Endothelial cell of umbilical vein (primary cell): ENCODE data around the gene PNPLA1. TPM values are rescaled to one million over a fixed set of nuclear protein-coding genes. Genes with fewer than 3 reads are reported as not detected.

Experiments
- BruUV-seq: library from RNA; stranded (reverse); fragments of 400-500 nt; replicated peaks from 2 replicates; lab custom pipeline; 2021; lab: Mats Ljungman, UMichigan
- CTCF ChIA-PET: fragments of 300-600, 350-600 bp; sonication (Branson Sonifier 250); formaldehyde crosslinking; loops from one replicate; lab custom pipeline; 2021; ENCODE audit warnings: antibody characterized with exemption, inconsistent platforms; lab: Charles Lee
- POLR2A ChIA-PET: fragments of 300-600, 350-600 bp; sonication (Branson Sonifier 250); formaldehyde crosslinking; loops from one replicate; lab custom pipeline; 2021; ENCODE audit warnings: antibody characterized with exemption, inconsistent platforms; lab: Charles Lee
- DNase-seq: peaks from one replicate; pipeline ENCODE4 v3.0.0-alpha.2; 2011; ENCODE audit warnings: low read depth, low spot score
- FAIRE-seq: peaks from 2 replicates; lab custom pipeline; 2011; peaks lifted over from hg19 to GRCh38; lab: Jason Lieb, UNC
- H2AFZ ChIP-seq: 2 replicates; pipeline ENCODE4 v1.6.0; 2012; ENCODE audit warnings: low read depth, low read length, control low read depth, inconsistent platforms
- H3K27ac ChIP-seq: 2 replicates; pipeline ENCODE4 v1.5.1; 2011; ENCODE audit warnings: low read depth, mild to moderate bottlenecking, control low read depth, low read length, moderate library complexity; ENCODE audit not compliant: insufficient read depth
- H3K27me3 ChIP-seq, 2 experiments: 2 replicates each; pipeline versions ENCODE4 v1.6.0 to v1.6.1; 2011; ENCODE audit warnings: low read length in 2 of 2, mixed read lengths in 1 of 2; ENCODE audit not compliant: control insufficient read depth in 2 of 2, insufficient read depth in 2 of 2
- H3K36me3 ChIP-seq, 2 experiments: 2 replicates in 1 of 2; 3 replicates in 1 of 2; pipeline ENCODE4 v1.5.1; 2011; ENCODE audit warnings: low read length in 2 of 2, mild to moderate bottlenecking in 1 of 2, moderate library complexity in 1 of 2; ENCODE audit not compliant: control insufficient read depth in 2 of 2, insufficient read depth in 2 of 2; ENCODE audit errors: extremely low read depth in 1 of 2
- H3K4me1 ChIP-seq: 3 replicates; pipeline ENCODE4 v1.5.1; 2011; ENCODE audit warnings: mild to moderate bottlenecking, low read length; ENCODE audit not compliant: control insufficient read depth, insufficient read depth; ENCODE audit errors: extremely low read depth
- H3K4me2 ChIP-seq: 2 replicates; pipeline ENCODE4 v1.6.1; 2011; ENCODE audit warnings: low read length, control low read depth, mixed read lengths; ENCODE audit not compliant: insufficient read depth
- H3K4me3 ChIP-seq, 3 experiments: fragments of 200-600 bp in 1 of 3; sonication (generic), shearing (Covaris generic) in 1 of 3; replicated peaks in 1 of 3; 2 replicates each; pipeline ENCODE4 v1.5.1; 2011 to 2016; ENCODE audit warnings: control low read depth in 3 of 3, low read length in 3 of 3, mild to moderate bottlenecking in 2 of 3, inconsistent platforms in 1 of 3, low read depth in 1 of 3, moderate library complexity in 1 of 3; ENCODE audit not compliant: insufficient read depth in 1 of 3
- H3K79me2 ChIP-seq: 2 replicates; pipeline ENCODE4 v1.6.0; 2012; ENCODE audit warnings: low read length, inconsistent platforms; ENCODE audit not compliant: control insufficient read depth, insufficient read depth
- H3K9ac ChIP-seq: replicated peaks from 2 replicates; pipeline ENCODE3; 2011; ENCODE audit warnings: low read length, control low read depth; ENCODE audit not compliant: insufficient read depth; ENCODE audit errors: extremely low read depth
- H3K9me1 ChIP-seq: replicated peaks from 3 replicates; pipeline ENCODE4 v1.6.0; 2011; ENCODE audit warnings: mild to moderate bottlenecking, low read length; ENCODE audit not compliant: control insufficient read depth, insufficient read depth; ENCODE audit errors: extremely low read depth
- H3K9me3 ChIP-seq: replicated peaks from 2 replicates; pipeline ENCODE4 v1.5.1; 2012; ENCODE audit warnings: low read length, inconsistent platforms; ENCODE audit not compliant: control insufficient read depth, insufficient read depth
- H4K20me1 ChIP-seq: replicated peaks from 2 replicates; pipeline ENCODE3; 2011; ENCODE audit warnings: mild to moderate bottlenecking, low read length; ENCODE audit not compliant: control insufficient read depth, insufficient read depth; ENCODE audit errors: extremely low read depth
- EZH2 ChIP-seq: IDR thresholded peaks from 2 replicates; pipeline ENCODE4 v1.6.1; 2012; ENCODE audit warnings: borderline replicate concordance, low read depth, mild to moderate bottlenecking, moderate library complexity, low read length, inconsistent platforms; ENCODE audit not compliant: severe bottlenecking
- FOS ChIP-seq: IDR thresholded peaks from 2 replicates; pipeline ENCODE4 v1.6.1; 2011; ENCODE audit warnings: mild to moderate bottlenecking, low read length, moderate library complexity, borderline replicate concordance; ENCODE audit not compliant: insufficient read depth
- GATA2 ChIP-seq: IDR thresholded peaks from 2 replicates; pipeline ENCODE4 v1.7.0; 2011; ENCODE audit warnings: low read depth, mild to moderate bottlenecking, moderate library complexity, mixed read lengths, low read length; ENCODE audit not compliant: insufficient read length, insufficient read depth
- JUN ChIP-seq: IDR thresholded peaks from 2 replicates; pipeline ENCODE4 v1.6.1; 2011; ENCODE audit warnings: borderline replicate concordance, low read depth; ENCODE audit not compliant: insufficient read length, insufficient read depth
- MAX ChIP-seq: IDR thresholded peaks from 2 replicates; pipeline ENCODE4 v1.6.1; 2011; ENCODE audit not compliant: insufficient read depth, insufficient read length
- MYC ChIP-seq: IDR thresholded peaks from one replicate; pipeline ENCODE4 v1.6.1; 2011; ENCODE audit warnings: mild to moderate bottlenecking, low read depth, low read length
- POLR2A ChIP-seq: IDR thresholded peaks from 2 replicates; pipeline ENCODE4 v1.6.1; 2012; ENCODE audit warnings: low read depth, mild to moderate bottlenecking, control low read depth, low read length
- POLR2AphosphoS5 ChIP-seq: IDR thresholded peaks from 2 replicates; pipeline ENCODE4 v1.6.1; 2012; ENCODE audit warnings: low read depth, mild to moderate bottlenecking, control low read depth, low read length, moderate library complexity; ENCODE audit not compliant: insufficient read depth
- dilution Hi-C: fragments of 300-500 bp; cut with MboI; formaldehyde crosslinking; loops from one replicate; pipeline ENCODE4 v1.15.0; 2019; ENCODE audit warnings: low sequenced_read_pairs; ENCODE audit not compliant: extremely low pct_ligation_motif_present
- intact Hi-C: fragments of 100-400 bp; cut with micrococcal nuclease; formaldehyde crosslinking; loops from one replicate; pipeline ENCODE4 v1.10.0; 2022
- polyA plus RNA-seq, 4 experiments: library from polyadenylated mRNA; depleted of rRNA in 3 of 4; stranded (reverse) in 3 of 4; unstranded in 1 of 4; fragments of >200 nt; gene quantifications; 2 replicates each; pipeline versions ENCODE4 v1.2.1 to v1.2.3, GENCODE V29; 2011 to 2012; ENCODE audit warnings: missing spikeins in 1 of 4
- total RNA-seq: library from RNA; stranded (reverse); gene quantifications from 2 replicates; pipeline ENCODE4 v1.2.3, GENCODE V29; 2021
- TF ChIP-seq, protein P1 (sequence below), 2 donors: IDR thresholded peaks; 1 replicate in 1 of 2; 2 replicates in 1 of 2; pipeline ENCODE4 v1.5.1; 2011; ENCODE audit warnings: low read length in 2 of 2, mild to moderate bottlenecking in 2 of 2, moderate library complexity in 2 of 2, control low read depth in 1 of 2, inconsistent platforms in 1 of 2, low read depth in 1 of 2; ENCODE audit not compliant: insufficient read depth in 1 of 2; ENCODE audit errors: extremely low read depth in 1 of 2

PNPLA1 gene
- total and polyA plus RNA-seq, 2 donors (not counting 3 experiments of a cell fraction or from before 2014, with no cell fraction given), result not detected

DNA sequence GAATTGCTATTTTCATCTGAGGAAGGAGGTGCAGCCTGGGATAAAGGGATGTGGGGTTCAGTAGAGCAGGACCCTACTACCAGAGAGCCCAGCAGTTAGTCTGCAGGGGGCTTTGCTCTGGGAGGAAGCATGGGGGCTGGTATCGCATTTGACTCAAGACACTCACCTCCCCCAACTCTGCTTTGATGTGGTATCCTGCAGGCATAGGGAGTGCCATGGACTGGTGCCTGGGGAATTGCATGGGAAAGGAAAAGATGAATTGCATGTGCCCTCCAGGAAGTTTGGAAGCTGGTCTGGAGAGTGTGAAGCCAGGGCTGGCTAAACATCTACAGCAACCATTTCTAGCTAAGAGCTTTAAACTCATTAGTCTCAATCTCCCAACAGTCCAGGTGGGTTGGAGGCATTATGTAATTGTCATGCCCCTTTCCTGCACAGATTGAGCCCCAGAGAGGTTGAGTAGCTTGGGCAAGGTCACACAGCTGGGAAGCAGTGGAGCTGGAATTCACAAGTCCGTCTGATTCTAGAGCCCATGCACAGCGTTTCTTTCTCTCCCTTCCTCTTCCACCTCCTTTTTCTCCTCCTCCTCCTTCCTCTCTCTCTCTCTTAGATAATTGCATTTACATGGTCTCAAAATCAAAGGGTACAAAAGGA, 26.2 kb upstream of the PNPLA1 start:
- BruUV-seq, result no TSS peak
- Histone ChIP-seq H3K9me3 (no peaks in the 10 kb centered on the region), H3K4me3 (no peak overlapping the region), H3K79me2 (no peaks in the 10 kb centered on the region), H3K4me1 (peaks cover 36% of the 10 kb centered on the region), H3K9me1 (no peaks in the 10 kb centered on the region), H3K27ac (no peak overlapping the region), H3K36me3 (no peaks in the 10 kb centered on the region), H2AFZ (no peak overlapping the region), H3K9ac (no peak overlapping the region), H3K4me2 (no peak overlapping the region), H4K20me1 (no peaks in the 10 kb centered on the region), H3K27me3 (no peaks in the 10 kb centered on the region)
- POLR2A ChIA-PET, result no interaction called here
- no peak for TF ChIP-seq MAX
- no peak for TF ChIP-seq POLR2AphosphoS5
- no peak for TF ChIP-seq MYC
- TF ChIP-seq GATA2, result no peak
- TF ChIP-seq, protein P1, sequence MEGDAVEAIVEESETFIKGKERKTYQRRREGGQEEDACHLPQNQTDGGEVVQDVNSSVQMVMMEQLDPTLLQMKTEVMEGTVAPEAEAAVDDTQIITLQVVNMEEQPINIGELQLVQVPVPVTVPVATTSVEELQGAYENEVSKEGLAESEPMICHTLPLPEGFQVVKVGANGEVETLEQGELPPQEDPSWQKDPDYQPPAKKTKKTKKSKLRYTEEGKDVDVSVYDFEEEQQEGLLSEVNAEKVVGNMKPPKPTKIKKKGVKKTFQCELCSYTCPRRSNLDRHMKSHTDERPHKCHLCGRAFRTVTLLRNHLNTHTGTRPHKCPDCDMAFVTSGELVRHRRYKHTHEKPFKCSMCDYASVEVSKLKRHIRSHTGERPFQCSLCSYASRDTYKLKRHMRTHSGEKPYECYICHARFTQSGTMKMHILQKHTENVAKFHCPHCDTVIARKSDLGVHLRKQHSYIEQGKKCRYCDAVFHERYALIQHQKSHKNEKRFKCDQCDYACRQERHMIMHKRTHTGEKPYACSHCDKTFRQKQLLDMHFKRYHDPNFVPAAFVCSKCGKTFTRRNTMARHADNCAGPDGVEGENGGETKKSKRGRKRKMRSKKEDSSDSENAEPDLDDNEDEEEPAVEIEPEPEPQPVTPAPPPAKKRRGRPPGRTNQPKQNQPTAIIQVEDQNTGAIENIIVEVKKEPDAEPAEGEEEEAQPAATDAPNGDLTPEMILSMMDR (IDR thresholded peaks at IDR 0.05; ENCODE audit: extremely low read depth in 1 of 2, insufficient read depth in 1 of 2, low read depth in 1 of 2, low read length in 2 of 2), result no peak
- TF ChIP-seq FOS, result no peak
- TF ChIP-seq EZH2, result no peak
- no peak for TF ChIP-seq JUN
- no peak for TF ChIP-seq POLR2A
- CTCF ChIA-PET, result interaction anchor here (1.0 to 3.1 kb wide), 3 partner anchors 14 to 59 kb away, joined by 3 to 19 read pairs (median 3); no protein-coding TSS in a partner anchor
- FAIRE-seq, result no peak
- no peak for DNase-seq
- intact Hi-C loops, result no loop called here
- dilution Hi-C loops, result no loop called here
